GM19452 (cell line): ENCODE data around the gene LASP1NB.
"Not testable (repeated sequence)": the region's sequence is repeated elsewhere in the genome, so short reads cannot be mapped to it uniquely, and the experiment has no call there.

ENCODE experiments used
- ATAC-seq: cut with Tn5 transposase; IDR thresholded peaks from one replicate; pipeline ENCODE4 v1.9.1; 2021; ENCODE audit not compliant: unreplicated experiment

LASP1NB gene

GRCh38 chr17:38896346-38896954 lies 29.0 kb upstream of the LASP1NB start:
- no peak for ATAC-seq

DNA sequence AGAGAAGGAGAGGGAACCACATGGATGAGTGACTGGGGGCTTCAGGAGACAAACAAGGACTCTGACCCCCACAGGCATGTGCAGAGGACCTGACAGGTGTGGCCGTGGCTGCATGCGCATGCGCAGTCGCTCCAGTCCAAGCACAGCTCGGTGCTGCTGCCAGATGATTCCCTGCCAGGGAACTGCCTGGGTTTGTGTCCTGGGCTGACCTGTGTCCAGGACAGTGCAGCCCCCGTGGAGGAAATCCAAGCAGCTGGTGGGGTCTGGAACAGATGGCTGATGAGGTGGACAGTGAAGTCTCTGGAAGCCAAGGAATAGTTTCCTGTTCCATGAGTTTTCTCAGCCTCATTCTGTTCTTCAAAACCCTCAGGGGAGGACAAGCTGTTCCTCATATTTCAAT lies 28.2 kb upstream of the LASP1NB start:
- ATAC-seq: no peak

DNA sequence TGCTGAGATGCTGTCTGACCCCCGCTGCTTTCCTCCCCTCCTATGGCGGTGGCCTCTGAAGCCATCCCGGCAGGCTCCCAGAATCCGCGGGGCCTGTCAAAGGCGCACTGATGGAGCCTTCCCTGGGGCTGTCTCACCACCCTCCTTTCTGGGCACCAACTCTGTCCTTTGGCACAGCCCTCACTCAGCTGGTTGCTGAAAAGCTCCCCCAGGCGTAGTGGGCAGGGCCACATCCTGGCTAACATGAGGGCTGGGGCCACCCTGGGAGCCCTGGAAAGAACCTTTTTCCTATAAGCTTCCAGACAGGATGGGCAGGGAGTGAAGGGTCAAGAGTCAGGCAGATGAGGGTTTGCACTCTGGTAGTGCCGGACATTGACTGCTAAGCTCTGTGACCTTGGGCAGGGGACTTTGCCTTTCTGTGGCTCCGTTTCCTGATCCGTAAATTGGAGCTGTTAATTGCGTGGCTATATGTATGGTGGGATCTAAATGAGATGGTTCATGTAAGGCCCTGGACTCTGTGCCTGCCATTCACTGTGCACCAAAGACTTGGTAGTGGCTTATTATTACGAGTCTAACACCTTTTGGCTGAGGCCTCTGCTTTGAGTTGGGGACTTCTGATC lies 27.6 kb upstream of the LASP1NB start:
- no peak for ATAC-seq

DNA sequence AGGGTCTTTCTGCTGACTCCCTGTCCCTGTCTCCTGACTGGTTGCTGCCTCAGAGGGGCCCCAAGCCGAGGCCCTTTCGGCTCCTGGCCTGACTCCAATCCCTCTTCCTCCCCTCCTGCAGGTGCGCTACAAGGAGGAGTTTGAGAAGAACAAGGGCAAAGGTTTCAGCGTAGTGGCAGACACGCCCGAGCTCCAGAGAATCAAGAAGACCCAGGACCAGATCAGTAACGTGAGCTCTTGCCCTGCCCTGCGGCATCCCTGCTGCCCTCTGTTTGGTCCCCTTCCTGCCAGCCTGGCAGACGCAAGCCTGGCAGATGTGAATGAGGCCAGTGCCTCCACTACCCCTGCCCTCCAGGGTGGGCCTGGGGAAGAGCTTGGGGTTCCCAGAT lies 27.1 kb upstream of the LASP1NB start:
- ATAC-seq: peak; percentile 29

DNA sequence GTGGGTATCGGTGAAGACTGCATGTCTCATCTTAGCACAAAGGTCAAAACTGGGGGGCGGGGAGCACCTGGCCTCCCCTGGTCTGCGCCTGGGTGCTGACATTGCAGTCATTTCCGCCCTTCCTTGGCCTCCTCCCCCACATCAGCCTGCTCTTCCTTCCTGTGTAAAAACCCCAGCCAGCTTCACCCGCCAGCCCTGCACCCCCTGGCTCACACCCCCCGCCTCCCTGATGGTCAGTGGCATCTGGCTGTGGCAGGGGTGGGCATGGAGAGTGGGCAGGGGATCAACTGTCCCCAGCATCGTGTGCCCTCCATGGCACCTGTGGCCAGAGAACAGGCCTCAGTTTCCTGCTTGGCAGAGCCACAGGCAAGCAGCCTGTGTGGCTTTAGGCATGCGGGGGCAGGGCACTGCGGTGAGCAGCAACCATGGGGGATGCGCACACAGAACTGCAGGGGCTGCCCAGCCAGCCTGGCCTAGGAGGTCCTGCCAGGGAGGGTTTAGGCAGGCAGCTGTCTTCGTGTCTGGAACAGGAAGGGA lies 26.5 kb upstream of the LASP1NB start:
- peak; percentile 85 for ATAC-seq

GRCh38 chr17:38899421-38899820 lies 26.0 kb upstream of the LASP1NB start:
- no peak for ATAC-seq

DNA sequence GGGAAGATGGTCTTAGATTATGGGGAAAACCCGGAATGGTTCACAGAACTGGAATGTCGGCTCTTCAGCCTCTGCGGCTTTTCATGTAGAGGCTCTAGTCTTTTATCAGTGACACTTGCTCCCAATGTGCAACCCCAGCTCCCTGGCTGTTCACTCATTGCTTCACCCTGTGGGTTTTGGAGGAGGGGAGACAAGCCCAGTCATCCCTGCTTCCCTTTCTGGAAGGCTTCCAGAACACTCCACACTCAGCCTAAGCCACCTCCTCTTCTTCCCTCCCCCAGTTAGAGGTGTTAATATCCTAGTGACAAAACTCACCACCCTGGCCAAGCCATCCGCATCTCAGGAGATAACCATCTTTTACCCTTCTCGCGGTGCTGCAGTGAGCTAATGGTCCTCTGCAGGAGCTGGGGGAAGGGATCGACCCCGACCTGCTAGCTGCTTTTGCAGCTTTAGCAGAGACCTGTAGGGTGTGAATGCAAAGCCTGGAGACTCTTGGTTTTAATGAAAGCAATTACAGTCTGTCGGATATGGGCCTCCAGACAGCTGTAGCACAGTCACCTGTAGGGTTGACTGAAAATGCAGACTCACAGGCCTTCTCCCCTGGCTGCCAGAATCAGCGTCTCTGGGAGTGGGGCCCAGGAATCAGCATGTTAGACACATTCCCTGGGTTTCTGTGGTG lies 24.3 kb upstream of the LASP1NB start:
- no peak for ATAC-seq

DNA sequence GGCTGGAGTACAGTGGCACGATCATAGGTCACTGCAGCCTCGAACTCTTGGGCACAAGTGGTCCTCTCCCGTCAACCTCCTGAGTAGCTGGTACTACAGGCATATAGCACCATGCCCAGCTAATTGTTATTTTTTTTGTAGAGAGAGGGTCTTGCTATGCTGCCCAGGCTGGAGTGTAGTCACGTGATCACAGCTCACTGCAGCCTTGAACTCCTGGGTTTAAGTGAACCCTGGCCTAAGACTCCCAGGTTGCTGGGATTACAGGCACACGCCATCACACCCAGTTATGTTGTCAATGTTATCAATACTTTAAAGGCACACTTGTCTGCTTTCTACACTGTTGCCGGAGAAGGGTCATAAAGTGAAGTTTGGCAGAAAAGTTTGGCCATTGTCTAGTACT lies 22.0 kb upstream of the LASP1NB start:
- no peak for ATAC-seq

DNA sequence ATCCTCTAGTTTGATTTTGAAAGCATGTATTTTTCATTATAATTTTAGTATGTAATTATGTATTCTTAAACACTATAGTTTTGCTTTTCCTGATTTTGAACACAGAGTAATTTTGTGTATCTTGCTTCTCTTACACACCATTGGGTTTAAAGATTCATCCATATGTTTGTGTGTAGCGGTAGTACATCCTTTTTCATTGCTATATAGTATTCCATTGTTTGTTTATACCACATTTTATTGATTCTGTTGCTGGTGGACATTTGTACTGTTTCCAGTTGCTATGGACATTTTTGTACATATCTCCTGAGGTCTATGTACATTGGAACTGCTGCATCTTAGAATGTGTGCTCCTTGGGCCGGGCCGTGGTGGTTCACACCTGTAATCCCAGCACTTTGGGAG lies 20.5 kb upstream of the LASP1NB start:
- ATAC-seq: no peak

DNA sequence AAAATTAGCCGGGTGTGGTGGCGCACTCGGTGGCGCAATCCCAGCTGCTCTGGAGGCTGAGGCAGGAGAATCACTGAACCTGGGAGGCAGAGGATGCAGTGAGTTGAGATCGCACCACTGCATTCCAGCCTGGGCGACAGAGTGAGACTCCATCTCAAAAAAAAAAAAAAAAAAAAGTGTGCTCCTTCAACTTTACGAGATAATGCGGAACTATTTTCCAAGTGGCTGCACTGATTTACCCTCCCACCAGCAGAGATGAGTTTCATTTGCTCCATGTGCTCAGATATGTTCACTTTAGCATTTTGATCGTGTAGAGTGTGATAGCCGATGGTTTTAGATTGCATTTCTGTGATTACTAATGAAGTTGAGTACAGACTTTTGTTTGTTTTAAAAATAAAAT lies 20.0 kb upstream of the LASP1NB start:
- no peak for ATAC-seq

- ATAC-seq: no peak
These were observed 18.8 kb upstream of the LASP1NB start for GRCh38 chr17:38906460-38907228.

- ATAC-seq: no peak
These were observed 17.3 kb upstream of the LASP1NB start for GRCh38 chr17:38907930-38908675.

GRCh38 chr17:38908676-38909181 lies 16.7 kb upstream of the LASP1NB start:
- ATAC-seq: no peak

GRCh38 chr17:38910325-38910724 lies 15.1 kb upstream of the LASP1NB start:
- ATAC-seq: no peak

- ATAC-seq: no peak
These were observed 14.2 kb upstream of the LASP1NB start for GRCh38 chr17:38911081-38911730.

DNA sequence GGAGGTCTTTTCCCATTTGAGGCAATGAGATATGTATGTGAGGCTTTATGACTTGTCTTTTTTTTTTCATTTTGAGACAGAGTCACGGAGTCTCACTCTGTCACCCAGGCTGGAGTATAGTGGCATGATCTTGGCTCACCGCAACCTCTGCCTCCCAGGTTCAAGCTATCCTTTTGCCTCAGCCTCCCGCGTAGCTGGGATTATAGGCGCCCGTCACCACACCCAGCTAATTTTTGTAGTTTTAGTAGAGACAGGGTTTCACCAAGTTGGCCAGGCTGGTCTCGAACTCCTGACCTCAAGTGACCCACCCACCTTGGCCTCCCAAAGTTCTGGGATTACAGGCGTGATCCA lies 13.7 kb upstream of the LASP1NB start:
- ATAC-seq: not testable (repeated sequence)

DNA sequence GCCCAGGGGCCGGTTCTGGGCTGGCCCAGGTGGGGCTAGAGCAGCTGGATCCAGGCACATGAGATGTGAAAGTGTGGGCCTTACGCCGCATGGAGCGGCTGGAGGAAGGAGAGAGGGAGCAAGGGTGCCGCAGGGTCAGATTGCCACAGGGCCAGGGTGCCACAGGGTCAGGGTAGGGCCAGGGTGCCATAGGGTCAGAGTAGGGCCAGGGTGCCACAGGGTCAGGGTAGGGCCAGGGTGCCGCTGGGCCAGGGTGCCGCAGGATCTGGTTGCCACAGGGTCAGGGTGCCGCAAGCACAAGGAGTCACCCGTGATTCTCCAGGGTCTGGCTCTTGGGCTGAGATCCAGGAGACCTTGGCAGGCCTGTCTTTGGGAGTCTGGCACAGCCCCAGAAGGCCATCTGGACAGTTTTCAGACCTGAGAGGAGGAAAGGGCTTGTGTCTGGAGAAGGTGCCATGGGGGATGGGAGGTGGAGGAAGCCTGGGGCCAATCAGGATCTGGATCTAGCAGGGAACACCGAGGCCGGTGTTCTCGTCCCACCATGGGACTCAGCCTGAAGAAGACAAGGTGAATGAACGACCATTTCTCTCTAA lies 13.1 kb upstream of the LASP1NB start:
- ATAC-seq: no peak

DNA sequence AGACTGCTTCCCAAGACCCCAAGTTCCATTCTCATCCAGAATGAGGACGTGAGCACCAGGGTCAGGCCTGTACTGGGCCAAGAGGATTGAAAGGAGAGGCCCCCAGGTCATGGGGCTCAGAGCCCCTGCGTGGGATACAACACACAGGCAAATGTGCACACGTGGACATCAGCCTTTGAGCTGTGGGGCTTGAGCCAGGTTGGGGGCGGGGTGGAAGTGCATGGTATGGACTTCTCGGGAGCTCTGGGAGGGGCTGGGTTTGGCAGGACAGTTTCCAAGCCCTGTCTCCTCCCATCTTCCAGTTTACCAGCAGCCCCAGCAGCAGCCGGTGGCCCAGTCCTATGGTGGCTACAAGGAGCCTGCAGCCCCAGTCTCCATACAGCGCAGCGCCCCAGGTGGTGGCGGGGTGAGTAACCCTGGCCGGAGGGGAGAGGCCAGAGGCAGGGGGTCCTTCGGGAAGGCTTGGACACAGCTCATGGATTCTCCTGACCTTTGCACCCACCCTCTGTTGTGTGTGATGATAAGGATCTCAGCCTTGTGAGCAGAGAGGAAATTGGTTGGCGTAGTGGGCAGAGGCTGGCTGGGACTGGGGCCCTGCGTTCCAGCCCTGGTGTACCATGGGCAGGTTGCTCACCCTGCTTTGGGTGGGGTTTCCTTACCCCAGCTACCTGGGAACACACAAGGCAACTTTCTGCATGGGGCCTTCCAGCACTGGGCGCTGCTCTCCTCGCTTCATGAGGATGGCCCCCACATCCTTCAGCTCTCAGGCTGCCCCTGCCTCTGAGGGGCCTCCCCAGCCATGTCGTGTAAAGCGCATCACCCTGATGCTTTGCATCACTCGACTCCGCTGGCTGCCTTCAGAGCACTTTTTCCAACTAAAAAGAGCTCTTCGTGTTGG lies 10.4 kb upstream of the LASP1NB start:
- no peak for ATAC-seq

- ATAC-seq: no peak
These were observed 9.8 kb upstream of the LASP1NB start for GRCh38 chr17:38915639-38915995.
